Renal cortical epithelial cell (primary cell): ENCODE measurements around the gene AREG. TPM values are rescaled to one million over a fixed set of nuclear protein-coding genes. Genes with fewer than 3 reads are reported as not detected.

Experiments
- DNase-seq: peaks from one replicate; pipeline ENCODE4 v3.0.0-alpha.2; 2011; ENCODE audit warnings: low read depth
- total RNA-seq: library from RNA; depleted of rRNA; stranded (reverse); fragments of >200 nt; gene quantifications from 2 replicates; pipeline ENCODE4 v1.2.3, GENCODE V29; 2014

AREG gene
- total RNA-seq, 1 donor from 2014 or later: 12.2 TPM

GRCh38 chr4:74504212-74504611, 59.3 kb downstream of the AREG start:
- DNase-seq: peak; percentile 43

Other genes with a start within 250 kb of the AREG start
- 5.3 and 22.7 TPM in 2 replicates for gene EPGN, start 136.7 kb upstream of the AREG start, total RNA-seq
- gene EREG, start 80.0 kb upstream of the AREG start, total RNA-seq: 2.0 and 35.9 TPM in 2 replicates